DND-41 (cell line): ENCODE data around the gene HPRT1.

Source experiments
- EZH2 ChIP-seq: IDR thresholded peaks from 3 replicates; pipeline ENCODE4 v1.6.1; 2012; ENCODE audit warnings: borderline replicate concordance, low read depth, mild to moderate bottlenecking, moderate library complexity, low read length, inconsistent platforms; ENCODE audit not compliant: severe bottlenecking
- TF ChIP-seq, protein P1 (sequence below): IDR thresholded peaks from 2 replicates; pipeline ENCODE4 v1.5.1; 2012; ENCODE audit warnings: borderline replicate concordance, low read length, moderate library complexity, mild to moderate bottlenecking; ENCODE audit not compliant: poor library complexity, severe bottlenecking; ENCODE audit errors: extremely low read depth

DNA sequence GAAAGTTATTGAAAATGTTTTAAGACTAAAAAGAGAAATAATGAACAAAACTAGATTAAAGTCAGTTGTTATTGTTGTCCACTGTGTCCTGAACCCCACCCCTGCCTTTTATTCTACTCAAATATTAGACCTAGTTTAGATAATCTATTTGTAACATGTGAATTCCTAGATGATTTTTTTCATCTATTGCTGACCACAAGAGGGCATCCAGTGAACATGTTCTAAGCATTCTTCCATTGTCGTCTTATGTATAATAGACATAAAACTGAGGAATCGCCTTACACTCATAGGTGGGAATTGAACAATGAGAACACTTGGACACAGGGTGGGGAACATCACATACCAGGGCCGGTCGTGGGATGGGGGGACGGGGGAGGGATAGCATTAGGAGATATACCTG, 36.4 kb upstream of the HPRT1 start:
- TF ChIP-seq EZH2 = no peak
- TF ChIP-seq, protein P1, sequence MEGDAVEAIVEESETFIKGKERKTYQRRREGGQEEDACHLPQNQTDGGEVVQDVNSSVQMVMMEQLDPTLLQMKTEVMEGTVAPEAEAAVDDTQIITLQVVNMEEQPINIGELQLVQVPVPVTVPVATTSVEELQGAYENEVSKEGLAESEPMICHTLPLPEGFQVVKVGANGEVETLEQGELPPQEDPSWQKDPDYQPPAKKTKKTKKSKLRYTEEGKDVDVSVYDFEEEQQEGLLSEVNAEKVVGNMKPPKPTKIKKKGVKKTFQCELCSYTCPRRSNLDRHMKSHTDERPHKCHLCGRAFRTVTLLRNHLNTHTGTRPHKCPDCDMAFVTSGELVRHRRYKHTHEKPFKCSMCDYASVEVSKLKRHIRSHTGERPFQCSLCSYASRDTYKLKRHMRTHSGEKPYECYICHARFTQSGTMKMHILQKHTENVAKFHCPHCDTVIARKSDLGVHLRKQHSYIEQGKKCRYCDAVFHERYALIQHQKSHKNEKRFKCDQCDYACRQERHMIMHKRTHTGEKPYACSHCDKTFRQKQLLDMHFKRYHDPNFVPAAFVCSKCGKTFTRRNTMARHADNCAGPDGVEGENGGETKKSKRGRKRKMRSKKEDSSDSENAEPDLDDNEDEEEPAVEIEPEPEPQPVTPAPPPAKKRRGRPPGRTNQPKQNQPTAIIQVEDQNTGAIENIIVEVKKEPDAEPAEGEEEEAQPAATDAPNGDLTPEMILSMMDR = peak; percentile 32
